ENCODE measurements around the gene SIPA1.

DNA sequence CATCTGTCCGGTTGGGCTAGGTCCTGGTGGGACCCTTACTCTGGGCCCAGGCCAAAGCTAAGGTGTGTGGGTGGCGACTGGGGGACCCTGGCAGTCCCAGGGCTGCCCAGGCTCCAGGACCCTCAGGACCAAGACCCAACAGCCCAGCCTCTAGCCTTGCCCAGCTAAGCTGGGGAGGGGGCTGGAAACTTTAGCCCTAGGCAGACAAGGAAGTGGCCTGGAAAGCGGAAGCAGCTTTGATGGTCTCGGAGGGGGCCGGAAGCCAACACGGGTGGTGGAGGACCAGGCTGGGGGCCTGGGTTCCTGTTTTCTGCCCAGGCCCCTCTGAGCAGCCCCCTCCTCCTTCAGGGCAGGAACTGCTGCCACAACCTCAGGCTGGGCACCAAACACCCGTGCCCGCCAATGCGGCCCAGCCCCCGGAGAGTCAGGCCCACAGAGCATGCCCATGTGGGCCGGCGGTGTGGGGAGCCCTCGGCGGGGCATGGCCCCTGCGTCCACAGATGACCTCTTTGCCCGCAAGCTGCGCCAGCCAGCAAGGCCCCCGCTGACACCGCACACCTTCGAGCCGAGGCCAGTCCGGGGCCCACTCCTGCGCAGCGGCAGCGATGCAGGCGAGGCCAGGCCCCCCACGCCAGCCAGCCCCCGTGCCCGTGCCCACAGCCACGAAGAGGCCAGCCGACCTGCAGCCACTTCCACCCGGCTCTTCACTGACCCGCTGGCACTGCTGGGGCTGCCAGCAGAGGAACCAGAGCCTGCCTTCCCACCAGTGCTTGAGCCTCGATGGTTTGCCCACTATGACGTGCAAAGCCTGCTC lies 2.8 kb downstream of the SIPA1 start:
- TF ChIP-seq TCF7 (CRISPR knock-in tag; IDR thresholded peaks at IDR 0.05; ENCODE audit: low read depth) (no peak), JUN (CRISPR knock-in tag; IDR thresholded peaks at IDR 0.05) (no peak), NFATC4 (CRISPR knock-in tag; IDR thresholded peaks at IDR 0.05) (no peak), NR3C1 (CRISPR knock-in tag; conservative IDR thresholded peaks at IDR 0.05; ENCODE audit: low read depth) (no peak), NFE2L1 (CRISPR knock-in tag; IDR thresholded peaks at IDR 0.05) (no peak), HMGA2 (CRISPR knock-in tag; IDR thresholded peaks at IDR 0.05) (no peak)
- TF ChIP-seq, protein P1, sequence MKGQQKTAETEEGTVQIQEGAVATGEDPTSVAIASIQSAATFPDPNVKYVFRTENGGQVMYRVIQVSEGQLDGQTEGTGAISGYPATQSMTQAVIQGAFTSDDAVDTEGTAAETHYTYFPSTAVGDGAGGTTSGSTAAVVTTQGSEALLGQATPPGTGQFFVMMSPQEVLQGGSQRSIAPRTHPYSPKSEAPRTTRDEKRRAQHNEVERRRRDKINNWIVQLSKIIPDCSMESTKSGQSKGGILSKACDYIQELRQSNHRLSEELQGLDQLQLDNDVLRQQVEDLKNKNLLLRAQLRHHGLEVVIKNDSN (CRISPR knock-in tag; IDR thresholded peaks at IDR 0.05) = no peak
- TF ChIP-seq, protein P2, sequence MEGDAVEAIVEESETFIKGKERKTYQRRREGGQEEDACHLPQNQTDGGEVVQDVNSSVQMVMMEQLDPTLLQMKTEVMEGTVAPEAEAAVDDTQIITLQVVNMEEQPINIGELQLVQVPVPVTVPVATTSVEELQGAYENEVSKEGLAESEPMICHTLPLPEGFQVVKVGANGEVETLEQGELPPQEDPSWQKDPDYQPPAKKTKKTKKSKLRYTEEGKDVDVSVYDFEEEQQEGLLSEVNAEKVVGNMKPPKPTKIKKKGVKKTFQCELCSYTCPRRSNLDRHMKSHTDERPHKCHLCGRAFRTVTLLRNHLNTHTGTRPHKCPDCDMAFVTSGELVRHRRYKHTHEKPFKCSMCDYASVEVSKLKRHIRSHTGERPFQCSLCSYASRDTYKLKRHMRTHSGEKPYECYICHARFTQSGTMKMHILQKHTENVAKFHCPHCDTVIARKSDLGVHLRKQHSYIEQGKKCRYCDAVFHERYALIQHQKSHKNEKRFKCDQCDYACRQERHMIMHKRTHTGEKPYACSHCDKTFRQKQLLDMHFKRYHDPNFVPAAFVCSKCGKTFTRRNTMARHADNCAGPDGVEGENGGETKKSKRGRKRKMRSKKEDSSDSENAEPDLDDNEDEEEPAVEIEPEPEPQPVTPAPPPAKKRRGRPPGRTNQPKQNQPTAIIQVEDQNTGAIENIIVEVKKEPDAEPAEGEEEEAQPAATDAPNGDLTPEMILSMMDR (IDR thresholded peaks at IDR 0.05) = no peak
- TF ChIP-seq, protein P3, sequence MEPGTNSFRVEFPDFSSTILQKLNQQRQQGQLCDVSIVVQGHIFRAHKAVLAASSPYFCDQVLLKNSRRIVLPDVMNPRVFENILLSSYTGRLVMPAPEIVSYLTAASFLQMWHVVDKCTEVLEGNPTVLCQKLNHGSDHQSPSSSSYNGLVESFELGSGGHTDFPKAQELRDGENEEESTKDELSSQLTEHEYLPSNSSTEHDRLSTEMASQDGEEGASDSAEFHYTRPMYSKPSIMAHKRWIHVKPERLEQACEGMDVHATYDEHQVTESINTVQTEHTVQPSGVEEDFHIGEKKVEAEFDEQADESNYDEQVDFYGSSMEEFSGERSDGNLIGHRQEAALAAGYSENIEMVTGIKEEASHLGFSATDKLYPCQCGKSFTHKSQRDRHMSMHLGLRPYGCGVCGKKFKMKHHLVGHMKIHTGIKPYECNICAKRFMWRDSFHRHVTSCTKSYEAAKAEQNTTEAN (CRISPR knock-in tag; IDR thresholded peaks at IDR 0.05) = no peak
- TF ChIP-seq, protein P4, sequence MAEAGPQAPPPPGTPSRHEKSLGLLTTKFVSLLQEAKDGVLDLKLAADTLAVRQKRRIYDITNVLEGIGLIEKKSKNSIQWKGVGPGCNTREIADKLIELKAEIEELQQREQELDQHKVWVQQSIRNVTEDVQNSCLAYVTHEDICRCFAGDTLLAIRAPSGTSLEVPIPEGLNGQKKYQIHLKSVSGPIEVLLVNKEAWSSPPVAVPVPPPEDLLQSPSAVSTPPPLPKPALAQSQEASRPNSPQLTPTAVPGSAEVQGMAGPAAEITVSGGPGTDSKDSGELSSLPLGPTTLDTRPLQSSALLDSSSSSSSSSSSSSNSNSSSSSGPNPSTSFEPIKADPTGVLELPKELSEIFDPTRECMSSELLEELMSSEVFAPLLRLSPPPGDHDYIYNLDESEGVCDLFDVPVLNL (CRISPR knock-in tag; IDR thresholded peaks at IDR 0.05; ENCODE audit: borderline replicate concordance, low read depth) = no peak
- TF ChIP-seq, protein P5, sequence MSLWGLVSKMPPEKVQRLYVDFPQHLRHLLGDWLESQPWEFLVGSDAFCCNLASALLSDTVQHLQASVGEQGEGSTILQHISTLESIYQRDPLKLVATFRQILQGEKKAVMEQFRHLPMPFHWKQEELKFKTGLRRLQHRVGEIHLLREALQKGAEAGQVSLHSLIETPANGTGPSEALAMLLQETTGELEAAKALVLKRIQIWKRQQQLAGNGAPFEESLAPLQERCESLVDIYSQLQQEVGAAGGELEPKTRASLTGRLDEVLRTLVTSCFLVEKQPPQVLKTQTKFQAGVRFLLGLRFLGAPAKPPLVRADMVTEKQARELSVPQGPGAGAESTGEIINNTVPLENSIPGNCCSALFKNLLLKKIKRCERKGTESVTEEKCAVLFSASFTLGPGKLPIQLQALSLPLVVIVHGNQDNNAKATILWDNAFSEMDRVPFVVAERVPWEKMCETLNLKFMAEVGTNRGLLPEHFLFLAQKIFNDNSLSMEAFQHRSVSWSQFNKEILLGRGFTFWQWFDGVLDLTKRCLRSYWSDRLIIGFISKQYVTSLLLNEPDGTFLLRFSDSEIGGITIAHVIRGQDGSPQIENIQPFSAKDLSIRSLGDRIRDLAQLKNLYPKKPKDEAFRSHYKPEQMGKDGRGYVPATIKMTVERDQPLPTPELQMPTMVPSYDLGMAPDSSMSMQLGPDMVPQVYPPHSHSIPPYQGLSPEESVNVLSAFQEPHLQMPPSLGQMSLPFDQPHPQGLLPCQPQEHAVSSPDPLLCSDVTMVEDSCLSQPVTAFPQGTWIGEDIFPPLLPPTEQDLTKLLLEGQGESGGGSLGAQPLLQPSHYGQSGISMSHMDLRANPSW (CRISPR knock-in tag; conservative IDR thresholded peaks at IDR 0.05; ENCODE audit: low read depth) = no peak
- TF ChIP-seq, protein P6, sequence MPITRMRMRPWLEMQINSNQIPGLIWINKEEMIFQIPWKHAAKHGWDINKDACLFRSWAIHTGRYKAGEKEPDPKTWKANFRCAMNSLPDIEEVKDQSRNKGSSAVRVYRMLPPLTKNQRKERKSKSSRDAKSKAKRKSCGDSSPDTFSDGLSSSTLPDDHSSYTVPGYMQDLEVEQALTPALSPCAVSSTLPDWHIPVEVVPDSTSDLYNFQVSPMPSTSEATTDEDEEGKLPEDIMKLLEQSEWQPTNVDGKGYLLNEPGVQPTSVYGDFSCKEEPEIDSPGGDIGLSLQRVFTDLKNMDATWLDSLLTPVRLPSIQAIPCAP (CRISPR knock-in tag; IDR thresholded peaks at IDR 0.05) = no peak
- TF ChIP-seq, protein P7, sequence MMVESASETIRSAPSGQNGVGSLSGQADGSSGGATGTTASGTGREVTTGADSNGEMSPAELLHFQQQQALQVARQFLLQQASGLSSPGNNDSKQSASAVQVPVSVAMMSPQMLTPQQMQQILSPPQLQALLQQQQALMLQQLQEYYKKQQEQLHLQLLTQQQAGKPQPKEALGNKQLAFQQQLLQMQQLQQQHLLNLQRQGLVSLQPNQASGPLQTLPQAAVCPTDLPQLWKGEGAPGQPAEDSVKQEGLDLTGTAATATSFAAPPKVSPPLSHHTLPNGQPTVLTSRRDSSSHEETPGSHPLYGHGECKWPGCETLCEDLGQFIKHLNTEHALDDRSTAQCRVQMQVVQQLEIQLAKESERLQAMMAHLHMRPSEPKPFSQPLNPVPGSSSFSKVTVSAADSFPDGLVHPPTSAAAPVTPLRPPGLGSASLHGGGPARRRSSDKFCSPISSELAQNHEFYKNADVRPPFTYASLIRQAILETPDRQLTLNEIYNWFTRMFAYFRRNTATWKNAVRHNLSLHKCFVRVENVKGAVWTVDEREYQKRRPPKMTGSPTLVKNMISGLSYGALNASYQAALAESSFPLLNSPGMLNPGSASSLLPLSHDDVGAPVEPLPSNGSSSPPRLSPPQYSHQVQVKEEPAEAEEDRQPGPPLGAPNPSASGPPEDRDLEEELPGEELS (CRISPR knock-in tag; IDR thresholded peaks at IDR 0.05) = no peak
- TF ChIP-seq, protein P8, sequence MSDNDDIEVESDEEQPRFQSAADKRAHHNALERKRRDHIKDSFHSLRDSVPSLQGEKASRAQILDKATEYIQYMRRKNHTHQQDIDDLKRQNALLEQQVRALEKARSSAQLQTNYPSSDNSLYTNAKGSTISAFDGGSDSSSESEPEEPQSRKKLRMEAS (CRISPR knock-in tag; IDR thresholded peaks at IDR 0.05) = no peak

Measured in WTC11 (cell line).